ENCODE data around the gene MAD1L1. TPM values are rescaled to one million over a fixed set of nuclear protein-coding genes. Genes with fewer than 3 reads are reported as not detected.

MAD1L1 gene
- total and polyA plus RNA-seq, 4 donors: 12.8 to 20.7 (median 16.5) TPM

GRCh38 chr7:2138146-2138765, 94.5 kb downstream of the MAD1L1 start:
- Histone ChIP-seq H3K9ac (ENCODE audit: low read depth in 1 of 2, low read length in 2 of 2) (no peak overlapping the region), H3K36me3 (ENCODE audit: control insufficient read depth in 4 of 4, insufficient read depth in 3 of 4, low read depth in 1 of 4, low read length in 3 of 4) (peaks cover 0 to 5% (median under 1%) of the 10 kb centered on the region in 4 donors), H3K27me3 (ENCODE audit: control insufficient read depth in 4 of 4, insufficient read depth in 4 of 4, low read length in 3 of 4) (no peaks in the 10 kb centered on the region), H3K27ac (ENCODE audit: low read depth in 1 of 2, low read length in 2 of 2) (no peak overlapping the region), H3K4me3 (ENCODE audit: low read depth in 1 of 3, low read length in 3 of 3) (no peak overlapping the region), H3K4me1 (ENCODE audit: control insufficient read depth in 4 of 4, insufficient read depth in 4 of 4, low read length in 3 of 4) (no peaks in the 10 kb centered on the region), H3K9me3 (ENCODE audit: control insufficient read depth in 4 of 4, low read length in 3 of 4) (no peaks in the 10 kb centered on the region)
- TF ChIP-seq JUND (IDR thresholded peaks at IDR 0.05) (no peak), GABPA (IDR thresholded peaks at IDR 0.05 in 1 of 2, conservative IDR thresholded peaks at IDR 0.05 in 1 of 2) (peak; percentile 70 to 72)
- TF ChIP-seq, protein P1, sequence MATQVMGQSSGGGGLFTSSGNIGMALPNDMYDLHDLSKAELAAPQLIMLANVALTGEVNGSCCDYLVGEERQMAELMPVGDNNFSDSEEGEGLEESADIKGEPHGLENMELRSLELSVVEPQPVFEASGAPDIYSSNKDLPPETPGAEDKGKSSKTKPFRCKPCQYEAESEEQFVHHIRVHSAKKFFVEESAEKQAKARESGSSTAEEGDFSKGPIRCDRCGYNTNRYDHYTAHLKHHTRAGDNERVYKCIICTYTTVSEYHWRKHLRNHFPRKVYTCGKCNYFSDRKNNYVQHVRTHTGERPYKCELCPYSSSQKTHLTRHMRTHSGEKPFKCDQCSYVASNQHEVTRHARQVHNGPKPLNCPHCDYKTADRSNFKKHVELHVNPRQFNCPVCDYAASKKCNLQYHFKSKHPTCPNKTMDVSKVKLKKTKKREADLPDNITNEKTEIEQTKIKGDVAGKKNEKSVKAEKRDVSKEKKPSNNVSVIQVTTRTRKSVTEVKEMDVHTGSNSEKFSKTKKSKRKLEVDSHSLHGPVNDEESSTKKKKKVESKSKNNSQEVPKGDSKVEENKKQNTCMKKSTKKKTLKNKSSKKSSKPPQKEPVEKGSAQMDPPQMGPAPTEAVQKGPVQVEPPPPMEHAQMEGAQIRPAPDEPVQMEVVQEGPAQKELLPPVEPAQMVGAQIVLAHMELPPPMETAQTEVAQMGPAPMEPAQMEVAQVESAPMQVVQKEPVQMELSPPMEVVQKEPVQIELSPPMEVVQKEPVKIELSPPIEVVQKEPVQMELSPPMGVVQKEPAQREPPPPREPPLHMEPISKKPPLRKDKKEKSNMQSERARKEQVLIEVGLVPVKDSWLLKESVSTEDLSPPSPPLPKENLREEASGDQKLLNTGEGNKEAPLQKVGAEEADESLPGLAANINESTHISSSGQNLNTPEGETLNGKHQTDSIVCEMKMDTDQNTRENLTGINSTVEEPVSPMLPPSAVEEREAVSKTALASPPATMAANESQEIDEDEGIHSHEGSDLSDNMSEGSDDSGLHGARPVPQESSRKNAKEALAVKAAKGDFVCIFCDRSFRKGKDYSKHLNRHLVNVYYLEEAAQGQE (IDR thresholded peaks at IDR 0.05): no peak
- WGBS: 80% methylated on average over 17 of the region's 17 CpGs
- DNase-seq (ENCODE audit: low spot score): no peak

GRCh38 chr7:2134740-2135139, 98.0 kb downstream of the MAD1L1 start:
- no peak for TF ChIP-seq JUND (IDR thresholded peaks at IDR 0.05)
- TF ChIP-seq FOXA2 (IDR thresholded peaks at IDR 0.05): no peak
- no peak for TF ChIP-seq TAF1 (conservative IDR thresholded peaks at IDR 0.05)
- TF ChIP-seq YY1 (IDR thresholded peaks at IDR 0.05): no peak
- TF ChIP-seq, protein P2, sequence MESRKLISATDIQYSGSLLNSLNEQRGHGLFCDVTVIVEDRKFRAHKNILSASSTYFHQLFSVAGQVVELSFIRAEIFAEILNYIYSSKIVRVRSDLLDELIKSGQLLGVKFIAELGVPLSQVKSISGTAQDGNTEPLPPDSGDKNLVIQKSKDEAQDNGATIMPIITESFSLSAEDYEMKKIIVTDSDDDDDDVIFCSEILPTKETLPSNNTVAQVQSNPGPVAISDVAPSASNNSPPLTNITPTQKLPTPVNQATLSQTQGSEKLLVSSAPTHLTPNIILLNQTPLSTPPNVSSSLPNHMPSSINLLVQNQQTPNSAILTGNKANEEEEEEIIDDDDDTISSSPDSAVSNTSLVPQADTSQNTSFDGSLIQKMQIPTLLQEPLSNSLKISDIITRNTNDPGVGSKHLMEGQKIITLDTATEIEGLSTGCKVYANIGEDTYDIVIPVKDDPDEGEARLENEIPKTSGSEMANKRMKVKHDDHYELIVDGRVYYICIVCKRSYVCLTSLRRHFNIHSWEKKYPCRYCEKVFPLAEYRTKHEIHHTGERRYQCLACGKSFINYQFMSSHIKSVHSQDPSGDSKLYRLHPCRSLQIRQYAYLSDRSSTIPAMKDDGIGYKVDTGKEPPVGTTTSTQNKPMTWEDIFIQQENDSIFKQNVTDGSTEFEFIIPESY (IDR thresholded peaks at IDR 0.05): no peak
- TF ChIP-seq, protein P1 (IDR thresholded peaks at IDR 0.05): no peak
- TF ChIP-seq CTCF (IDR thresholded peaks at IDR 0.05; ENCODE audit: low read depth, low read length, missing input control): no peak
- TF ChIP-seq GABPA (IDR thresholded peaks at IDR 0.05 in 1 of 2, conservative IDR thresholded peaks at IDR 0.05 in 1 of 2): no peak
- no peak for TF ChIP-seq RAD21 (IDR thresholded peaks at IDR 0.05)
- no peak for TF ChIP-seq HNF4A (conservative IDR thresholded peaks at IDR 0.05)
- no peak for TF ChIP-seq SP1 (IDR thresholded peaks at IDR 0.05)
- Histone ChIP-seq H3K4me1 (ENCODE audit: control insufficient read depth in 4 of 4, insufficient read depth in 4 of 4, low read length in 3 of 4) (no peaks in the 10 kb centered on the region), H3K9me3 (ENCODE audit: control insufficient read depth in 4 of 4, low read length in 3 of 4) (no peaks in the 10 kb centered on the region), H3K27me3 (ENCODE audit: control insufficient read depth in 4 of 4, insufficient read depth in 4 of 4, low read length in 3 of 4) (no peaks in the 10 kb centered on the region), H3K4me3 (ENCODE audit: low read depth in 1 of 3, low read length in 3 of 3) (no peak overlapping the region), H3K36me3 (ENCODE audit: control insufficient read depth in 4 of 4, insufficient read depth in 3 of 4, low read depth in 1 of 4, low read length in 3 of 4) (peaks cover 0 to 5% (median under 1%) of the 10 kb centered on the region in 4 donors), H3K9ac (ENCODE audit: low read depth in 1 of 2, low read length in 2 of 2) (no peak overlapping the region), H3K27ac (ENCODE audit: low read depth in 1 of 2, low read length in 2 of 2) (no peak overlapping the region)
- DNase-seq (ENCODE audit: low spot score): no peak
- WGBS: 97% methylated on average over 5 of the region's 5 CpGs
